ENCODE measurements around the gene IL17RA.

IL17RA gene

DNA sequence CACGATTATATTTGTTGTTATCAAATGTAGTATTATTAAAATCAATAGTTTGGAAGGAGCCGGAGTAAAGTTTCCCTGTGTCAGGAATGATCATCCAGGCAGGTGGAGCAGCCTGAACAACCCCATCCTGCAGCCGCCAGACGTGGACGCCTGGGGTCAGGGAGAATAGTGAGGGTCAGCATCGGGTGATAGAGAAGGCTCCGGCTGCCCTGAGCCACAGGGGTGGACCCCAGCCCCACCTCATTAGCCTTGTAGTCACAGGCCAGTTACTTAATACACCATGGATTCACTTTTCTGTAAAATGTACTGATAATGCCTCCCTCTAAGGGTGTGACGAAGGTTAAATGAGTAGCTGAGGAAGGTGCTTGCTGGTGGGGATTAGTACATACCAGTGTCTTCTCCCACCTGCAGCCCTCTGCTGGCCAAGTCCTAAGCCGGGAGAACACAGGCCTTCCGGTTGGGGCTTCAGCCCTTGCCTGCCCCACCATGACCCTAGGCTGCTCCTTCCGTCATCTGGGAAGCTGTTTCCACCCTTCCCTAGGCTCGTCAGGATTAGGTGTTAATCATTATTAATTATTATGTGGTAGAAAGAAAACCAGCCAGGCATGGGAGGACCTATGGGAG lies 21.5 kb downstream of the IL17RA start:
- no peak for DNase-seq (ENCODE audit: low spot score)

DNA sequence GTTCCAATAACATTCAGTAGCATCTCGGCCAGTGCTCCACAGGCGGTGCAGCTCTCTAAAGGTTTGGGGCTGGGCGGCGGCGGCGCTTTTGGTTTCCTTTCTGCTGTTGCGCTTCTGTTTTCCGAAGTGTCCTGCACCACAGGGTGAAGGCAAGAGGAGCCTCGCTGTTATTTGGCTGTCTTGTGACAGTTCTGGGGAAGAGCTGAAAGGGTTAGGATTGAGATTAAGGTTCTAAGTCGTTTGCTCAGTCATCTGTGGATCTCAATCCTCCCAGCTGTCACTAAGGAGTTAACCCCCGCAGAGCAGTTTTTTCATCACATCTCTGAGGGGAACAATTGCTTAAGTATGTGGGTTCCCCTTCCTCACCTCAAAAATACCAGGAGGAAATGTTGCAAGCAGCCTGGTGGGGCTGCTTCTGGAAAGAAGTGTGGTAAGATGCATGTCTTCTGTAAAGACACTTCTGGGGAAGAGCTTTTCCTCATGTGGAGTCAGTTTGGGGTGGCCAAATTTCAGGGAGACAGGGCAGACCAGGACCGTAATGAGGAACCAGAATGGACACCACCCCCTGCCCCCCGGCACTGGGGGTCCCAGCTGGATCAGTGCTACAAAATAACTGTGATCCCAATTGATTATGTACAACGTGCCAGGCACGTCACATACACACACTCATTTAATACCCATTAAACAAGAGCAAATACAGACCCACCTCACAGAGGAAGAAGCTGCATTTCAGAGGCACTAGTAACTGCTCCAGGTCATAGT lies 22.2 kb downstream of the IL17RA start:
- DNase-seq (ENCODE audit: low spot score): no peak

DNA sequence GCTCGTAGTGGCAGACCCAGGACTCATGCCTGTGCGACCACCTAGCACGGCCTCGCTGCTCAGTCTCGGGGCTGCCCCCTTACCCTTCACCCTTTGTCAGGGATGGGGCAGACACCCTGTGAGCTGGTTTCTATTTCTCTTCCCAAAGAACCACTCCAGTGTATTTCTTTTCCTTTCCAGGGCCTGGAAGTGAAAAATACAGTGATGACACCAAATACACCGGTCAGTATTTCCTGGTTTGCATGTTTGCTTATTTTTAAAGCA lies 22.7 kb downstream of the IL17RA start:
- no peak for DNase-seq (ENCODE audit: low spot score)

DNA sequence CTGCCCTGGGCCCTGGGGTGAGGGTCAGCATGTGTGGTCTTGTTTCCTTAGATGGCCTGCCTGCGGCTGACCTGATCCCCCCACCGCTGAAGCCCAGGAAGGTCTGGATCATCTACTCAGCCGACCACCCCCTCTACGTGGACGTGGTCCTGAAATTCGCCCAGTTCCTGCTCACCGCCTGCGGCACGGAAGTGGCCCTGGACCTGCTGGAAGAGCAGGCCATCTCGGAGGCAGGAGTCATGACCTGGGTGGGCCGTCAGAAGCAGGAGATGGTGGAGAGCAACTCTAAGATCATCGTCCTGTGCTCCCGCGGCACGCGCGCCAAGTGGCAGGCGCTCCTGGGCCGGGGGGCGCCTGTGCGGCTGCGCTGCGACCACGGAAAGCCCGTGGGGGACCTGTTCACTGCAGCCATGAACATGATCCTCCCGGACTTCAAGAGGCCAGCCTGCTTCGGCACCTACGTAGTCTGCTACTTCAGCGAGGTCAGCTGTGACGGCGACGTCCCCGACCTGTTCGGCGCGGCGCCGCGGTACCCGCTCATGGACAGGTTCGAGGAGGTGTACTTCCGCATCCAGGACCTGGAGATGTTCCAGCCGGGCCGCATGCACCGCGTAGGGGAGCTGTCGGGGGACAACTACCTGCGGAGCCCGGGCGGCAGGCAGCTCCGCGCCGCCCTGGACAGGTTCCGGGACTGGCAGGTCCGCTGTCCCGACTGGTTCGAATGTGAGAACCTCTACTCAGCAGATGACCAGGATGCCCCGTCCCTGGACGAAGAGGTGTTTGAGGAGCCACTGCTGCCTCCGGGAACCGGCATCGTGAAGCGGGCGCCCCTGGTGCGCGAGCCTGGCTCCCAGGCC lies 23.7 kb downstream of the IL17RA start:
- DNase-seq (ENCODE audit: low spot score): no peak

DNA sequence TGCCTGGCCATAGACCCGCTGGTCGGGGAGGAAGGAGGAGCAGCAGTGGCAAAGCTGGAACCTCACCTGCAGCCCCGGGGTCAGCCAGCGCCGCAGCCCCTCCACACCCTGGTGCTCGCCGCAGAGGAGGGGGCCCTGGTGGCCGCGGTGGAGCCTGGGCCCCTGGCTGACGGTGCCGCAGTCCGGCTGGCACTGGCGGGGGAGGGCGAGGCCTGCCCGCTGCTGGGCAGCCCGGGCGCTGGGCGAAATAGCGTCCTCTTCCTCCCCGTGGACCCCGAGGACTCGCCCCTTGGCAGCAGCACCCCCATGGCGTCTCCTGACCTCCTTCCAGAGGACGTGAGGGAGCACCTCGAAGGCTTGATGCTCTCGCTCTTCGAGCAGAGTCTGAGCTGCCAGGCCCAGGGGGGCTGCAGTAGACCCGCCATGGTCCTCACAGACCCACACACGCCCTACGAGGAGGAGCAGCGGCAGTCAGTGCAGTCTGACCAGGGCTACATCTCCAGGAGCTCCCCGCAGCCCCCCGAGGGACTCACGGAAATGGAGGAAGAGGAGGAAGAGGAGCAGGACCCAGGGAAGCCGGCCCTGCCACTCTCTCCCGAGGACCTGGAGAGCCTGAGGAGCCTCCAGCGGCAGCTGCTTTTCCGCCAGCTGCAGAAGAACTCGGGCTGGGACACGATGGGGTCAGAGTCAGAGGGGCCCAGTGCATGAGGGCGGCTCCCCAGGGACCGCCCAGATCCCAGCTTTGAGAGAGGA lies 24.5 kb downstream of the IL17RA start:
- DNase-seq (ENCODE audit: low spot score): no peak

DNA sequence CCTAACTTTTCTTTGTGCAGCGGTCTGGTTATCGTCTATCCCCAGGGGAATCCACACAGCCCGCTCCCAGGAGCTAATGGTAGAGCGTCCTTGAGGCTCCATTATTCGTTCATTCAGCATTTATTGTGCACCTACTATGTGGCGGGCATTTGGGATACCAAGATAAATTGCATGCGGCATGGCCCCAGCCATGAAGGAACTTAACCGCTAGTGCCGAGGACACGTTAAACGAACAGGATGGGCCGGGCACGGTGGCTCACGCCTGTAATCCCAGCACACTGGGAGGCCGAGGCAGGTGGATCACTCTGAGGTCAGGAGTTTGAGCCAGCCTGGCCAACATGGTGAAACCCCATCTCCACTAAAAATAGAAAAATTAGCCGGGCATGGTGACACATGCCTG lies 25.2 kb downstream of the IL17RA start:
- no peak for DNase-seq (ENCODE audit: low spot score)

DNA sequence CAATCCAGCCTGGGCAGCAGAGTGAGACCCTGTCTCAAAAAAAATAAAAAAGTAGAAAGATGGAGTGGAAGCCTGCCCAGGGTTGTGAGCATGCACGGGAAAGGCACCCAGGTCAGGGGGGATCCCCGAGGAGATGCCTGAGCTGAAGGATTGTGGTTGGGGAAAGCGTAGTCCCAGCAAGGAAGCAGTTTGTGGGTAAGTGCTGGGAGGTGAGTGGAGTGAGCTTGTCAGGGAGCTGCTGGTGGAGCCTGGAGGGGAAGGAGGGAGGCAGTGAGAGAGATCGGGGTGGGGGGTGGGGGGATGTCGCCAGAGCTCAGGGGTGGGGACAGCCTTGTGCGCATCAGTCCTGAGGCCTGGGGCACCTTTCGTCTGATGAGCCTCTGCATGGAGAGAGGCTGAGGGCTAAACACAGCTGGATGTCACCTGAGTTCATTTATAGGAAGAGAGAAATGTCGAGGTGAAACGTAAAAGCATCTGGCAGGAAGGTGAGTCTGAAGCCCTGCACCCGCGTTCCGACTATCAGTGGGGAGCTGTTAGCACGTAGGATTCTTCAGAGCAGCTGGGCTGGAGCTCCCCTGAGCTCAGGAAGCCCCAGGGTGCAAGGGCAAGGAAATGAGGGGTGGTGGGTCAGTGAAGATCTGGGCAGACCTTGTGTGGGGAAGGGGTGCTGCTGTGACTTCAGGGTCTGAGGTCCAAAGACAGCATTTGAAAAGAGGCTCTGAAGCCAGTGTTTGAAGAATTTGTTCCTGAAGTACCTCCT lies 26.2 kb downstream of the IL17RA start:
- no peak for DNase-seq (ENCODE audit: low spot score)

DNA sequence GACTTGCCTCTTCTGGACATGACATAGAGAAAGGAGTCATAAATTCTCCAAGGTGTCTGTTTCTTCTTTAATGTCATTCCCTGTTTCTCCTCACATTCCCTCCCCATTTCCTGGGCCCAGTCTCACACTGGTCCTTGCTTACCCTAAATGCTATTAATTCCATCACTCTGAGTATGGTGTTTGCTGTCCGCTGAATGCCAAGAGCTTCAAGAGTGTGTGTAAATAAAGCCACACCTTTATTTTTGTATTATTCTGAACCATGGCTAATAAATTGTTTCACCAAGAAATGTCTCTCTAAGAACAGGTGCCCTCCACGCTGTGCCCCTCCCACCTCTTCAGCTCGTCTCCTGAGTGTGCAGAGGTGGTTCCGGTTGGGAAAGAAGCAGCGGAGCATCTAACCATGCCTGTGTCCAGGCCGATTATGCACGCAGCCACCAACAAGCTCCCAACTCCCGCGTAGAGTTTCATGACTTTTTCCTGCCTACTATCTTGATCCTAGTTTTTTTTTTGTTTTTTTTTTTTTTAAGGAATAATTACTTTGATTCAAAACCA lies 27.8 kb downstream of the IL17RA start:
- no peak for DNase-seq (ENCODE audit: low spot score)

DNA sequence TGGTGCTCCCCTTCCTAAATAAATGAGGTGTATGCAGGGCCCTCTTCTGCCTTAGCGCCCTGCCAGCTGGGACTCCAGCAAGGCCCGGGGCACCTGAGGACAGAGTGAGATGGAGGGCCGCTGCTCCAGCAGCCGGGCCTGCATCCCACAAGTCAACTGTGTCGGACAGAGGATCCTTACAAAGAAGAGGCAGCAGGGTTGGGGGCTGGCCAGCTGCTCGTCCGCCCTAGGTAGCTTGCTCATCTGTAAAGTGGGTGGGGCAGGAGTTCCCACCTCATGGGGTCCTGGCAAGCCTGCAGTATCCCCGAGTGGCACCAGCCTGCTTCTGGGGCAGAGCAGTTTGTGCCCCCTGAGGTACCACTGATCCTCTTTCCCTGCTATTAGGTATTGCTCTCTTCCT lies 28.8 kb downstream of the IL17RA start:
- no peak for DNase-seq (ENCODE audit: low spot score)

DNA sequence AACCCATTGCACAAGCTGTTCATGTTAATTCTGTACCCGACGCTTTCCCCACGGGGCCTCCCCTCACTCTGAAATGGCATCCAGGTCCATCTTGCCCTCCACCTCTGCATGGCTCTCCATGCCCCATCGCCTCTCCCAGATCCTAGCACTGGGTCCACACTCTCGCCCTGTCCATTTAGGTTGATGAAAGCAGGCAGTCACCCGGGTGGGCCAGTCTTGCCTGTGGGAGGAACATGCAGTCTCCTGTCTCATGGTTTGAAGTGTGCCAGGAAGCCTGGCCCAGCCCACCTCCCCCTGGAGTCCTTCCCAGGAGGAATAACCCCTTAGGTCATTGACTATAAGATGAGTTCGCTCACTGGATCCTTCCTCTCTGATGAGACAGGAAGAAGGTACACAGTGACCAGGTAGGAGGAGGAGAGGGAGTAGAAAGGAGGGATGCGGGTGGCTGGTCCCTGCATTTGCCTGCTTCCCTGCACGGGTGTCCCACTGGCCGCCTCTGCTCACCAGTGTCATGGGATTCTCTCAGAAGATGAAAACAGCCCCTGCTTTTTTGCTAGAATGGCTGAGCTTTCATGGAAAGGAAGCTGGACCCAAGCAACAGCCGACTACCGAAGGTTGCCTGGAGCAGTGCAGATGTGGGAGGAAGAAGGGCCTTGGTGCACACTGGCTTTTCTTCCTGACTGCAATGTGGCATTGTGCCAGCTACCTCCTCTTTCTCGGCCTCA lies 29.5 kb downstream of the IL17RA start:
- DNase-seq (ENCODE audit: low spot score): no peak

DNA sequence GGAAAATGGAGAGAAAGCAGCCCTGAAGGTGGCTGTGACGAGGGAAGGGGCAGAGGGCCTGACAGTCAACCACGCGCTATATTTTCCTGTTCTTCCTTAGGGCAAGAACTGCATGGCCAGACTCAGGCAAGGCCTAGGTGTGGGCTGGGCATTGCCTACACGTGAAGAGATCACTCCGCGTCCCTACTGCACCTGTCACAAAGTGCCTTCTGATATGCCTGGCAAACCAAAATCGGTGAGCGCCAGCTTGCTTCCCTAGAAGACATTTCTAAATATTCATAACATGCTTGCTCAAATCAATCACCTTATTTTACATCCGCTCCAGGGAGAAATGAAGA lies 30.1 kb downstream of the IL17RA start:
- DNase-seq (ENCODE audit: low spot score): no peak

DNA sequence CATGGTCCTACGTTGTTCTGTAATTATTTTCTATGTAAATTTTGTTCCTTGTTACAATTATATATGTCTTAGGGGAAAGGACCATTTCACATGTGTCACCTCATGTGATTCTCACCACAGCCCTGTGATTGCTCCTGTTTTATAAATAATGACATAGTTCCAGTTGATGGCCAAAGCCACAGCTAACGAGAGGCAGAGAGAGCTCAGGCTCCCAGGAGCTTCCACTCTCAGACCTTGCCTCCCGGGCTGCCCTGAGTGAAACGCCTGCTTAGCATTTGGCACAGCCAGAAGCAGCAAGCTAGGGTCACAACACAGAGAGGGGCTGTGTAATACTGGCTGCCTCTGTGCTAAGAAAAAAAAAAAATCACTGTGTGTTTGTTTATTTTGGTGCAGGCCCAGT lies 30.4 kb downstream of the IL17RA start:
- DNase-seq (ENCODE audit: low spot score): no peak

DNA sequence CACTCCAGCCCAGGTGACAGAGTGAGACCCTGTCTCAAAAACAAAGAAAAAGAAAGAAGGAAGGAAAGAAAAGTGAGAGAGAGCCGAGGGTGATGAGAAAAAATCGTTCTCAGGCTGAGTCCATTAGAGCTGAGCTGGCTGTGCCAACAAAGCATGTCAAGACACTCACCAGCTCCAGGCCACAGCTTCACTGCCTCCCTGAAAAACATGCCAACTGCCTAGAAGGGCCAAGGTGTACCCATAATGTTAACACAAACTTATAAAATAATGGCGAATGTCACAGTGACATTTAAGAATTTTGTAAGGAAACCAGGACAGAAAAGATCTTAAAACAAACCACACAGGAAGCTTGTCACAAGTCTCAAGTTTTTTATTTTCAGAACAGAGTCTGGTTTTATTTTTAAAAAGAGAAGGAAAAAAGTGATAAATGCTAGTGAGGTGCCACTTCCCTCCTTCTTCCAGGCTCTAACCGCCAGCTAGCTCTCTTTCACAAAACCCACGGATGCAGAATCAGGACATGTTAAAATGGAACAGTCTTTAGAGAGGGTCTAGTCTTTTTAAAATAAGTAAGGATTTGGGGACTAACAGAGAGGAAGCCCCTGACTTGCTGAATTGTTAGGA lies 31.3 kb downstream of the IL17RA start:
- DNase-seq (ENCODE audit: low spot score): no peak

DNA sequence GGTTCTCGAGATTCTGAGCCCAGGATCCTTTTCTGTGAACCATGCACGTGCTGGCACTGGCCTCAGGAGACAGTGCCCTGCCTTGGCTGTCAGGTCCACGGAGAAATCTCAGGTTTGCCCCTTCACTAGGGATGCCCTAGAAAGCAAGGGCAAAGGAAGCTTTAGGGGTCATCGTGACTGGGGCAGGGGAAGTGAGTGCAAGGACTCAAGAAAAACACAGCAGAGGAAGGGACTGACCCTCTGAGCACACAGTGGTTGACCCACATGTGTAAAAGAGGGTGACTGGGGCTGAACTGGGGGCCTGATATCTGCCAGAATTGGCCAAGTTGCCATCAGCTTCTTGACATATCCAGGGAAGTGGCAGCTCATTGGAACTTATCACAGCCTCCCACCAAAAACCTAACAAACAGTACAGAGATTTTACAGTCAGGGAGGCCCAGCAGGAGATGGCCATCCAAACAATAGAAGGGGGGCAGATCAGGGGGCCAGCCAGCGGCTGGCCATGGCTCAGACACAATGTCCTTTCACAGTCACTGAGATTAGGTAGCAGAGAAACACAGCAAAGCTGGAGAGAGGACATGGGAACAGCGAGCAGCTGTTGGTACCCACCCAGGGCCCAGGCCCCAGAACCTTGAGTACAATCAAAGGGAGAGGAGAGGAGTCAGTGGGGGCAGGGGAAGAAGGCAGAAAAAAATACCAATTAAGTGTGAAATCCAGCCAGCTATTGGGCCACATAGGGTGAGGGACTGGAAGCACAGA lies 32.0 kb downstream of the IL17RA start:
- DNase-seq (ENCODE audit: low spot score): no peak

DNA sequence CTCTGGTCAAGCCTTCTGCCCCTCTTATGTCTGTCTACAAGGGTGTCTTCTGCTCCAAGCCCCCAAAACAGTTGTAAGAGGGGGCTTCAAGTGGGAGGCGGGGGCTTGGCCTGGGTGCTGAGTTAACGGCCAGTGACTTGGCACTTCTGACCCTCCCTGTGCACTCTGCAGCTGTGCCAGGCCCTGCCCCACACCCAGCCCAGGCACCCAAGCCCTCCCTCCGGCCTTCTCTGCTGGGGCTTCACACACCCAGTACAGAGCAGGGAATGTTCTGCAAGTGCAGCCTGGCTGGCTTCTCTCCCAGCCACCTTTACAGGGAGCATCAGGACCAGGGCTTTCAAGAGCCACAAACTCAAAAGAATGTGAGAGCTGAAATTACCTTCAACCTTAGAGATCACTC lies 32.6 kb downstream of the IL17RA start:
- DNase-seq (ENCODE audit: low spot score): no peak

DNA sequence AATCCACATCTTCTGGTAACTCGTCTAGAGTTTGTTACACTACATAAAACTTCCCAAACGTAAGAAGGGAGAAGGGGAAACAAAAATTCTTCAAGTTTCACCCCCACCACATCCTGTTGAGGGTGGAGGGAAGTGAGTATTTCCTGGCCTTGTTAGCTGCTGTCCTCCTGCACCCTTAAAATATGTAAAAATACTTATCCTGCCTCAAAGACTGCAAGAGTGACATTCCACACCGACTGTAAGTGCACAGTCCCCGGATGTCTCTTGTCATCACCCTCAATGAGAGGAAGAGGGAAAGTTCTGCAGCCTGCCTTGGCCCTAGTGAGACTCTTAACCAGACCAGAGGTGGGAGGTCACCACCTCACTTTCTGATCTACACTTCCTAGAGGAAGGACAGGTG lies 33.1 kb downstream of the IL17RA start:
- no peak for DNase-seq (ENCODE audit: low spot score)

DNA sequence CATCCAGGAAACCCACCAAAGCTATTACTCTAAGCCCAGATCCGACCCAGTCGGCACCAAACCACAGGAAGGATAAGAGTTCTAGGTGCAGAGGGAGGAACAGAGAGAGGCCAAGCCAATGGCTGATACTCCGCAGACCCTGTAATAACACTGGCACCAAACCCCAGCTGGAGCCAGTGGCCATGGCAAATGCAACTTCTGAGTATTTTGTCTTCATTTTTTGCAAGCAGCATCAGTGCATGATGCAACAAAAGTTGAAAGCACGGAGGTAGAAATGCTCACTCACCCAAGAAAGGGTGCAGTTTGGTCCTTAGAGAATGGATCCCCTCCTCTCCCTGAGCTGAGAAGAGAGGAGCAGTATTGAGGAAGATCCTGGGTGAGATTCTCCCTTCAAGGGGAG lies 33.5 kb downstream of the IL17RA start:
- DNase-seq (ENCODE audit: low spot score): no peak

DNA sequence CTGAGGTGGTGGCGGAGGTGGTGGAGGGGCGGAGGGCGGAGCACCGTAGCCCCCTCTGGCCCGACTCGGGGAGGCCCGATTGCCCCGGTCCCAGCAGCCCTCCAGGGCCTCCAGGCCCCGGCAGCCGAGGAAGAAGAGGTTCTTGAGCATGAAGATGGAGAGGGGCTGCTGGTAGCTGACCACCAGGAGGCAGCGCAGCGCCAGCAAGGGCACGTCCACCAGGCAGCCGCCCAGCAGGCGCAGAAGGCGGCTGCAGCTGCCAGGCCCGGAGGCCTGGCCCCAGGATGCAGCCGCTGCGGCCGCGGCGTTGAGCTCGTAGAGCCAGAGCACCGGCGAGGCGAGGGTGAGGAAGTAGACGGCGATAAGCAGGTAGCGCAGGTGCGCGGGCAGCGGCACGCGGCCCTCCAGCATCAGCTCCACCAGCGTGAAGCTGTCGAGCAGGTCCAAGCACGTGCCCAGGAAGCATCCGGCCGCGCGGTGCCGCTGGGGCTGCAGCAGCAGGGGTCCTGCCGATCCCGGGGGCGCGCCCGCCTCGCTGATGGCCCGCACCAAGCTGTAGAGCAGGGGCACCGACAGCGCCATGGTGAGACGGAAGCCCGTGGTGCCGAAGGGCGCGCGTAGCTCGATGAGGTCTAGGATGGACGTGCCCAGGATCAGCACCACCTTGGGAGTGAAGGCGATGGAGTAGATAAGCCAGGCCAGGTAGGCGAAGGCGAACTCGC lies 34.8 kb downstream of the IL17RA start:
- no peak for DNase-seq (ENCODE audit: low spot score)

DNA sequence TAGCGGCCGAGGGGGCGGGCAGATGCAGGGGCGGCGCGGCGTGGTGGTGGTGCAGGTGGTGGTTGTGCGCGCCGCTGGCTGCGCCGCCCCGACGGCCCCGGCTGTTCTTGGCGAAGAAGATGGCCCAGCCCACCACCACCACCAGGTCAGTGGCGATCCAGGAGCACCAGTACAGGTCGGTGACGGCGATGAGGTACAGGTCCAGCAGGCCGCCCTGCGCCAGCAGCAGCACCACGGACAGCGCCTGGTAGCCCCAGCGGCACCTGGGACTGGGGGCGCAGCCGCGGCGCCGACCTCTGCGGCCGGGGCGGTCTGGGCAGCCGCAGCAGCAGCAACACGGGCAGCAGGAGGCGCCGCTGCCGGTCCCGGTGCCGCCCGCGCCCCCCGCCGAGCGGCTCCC lies 35.5 kb downstream of the IL17RA start:
- peak; percentile 81 for DNase-seq (ENCODE audit: low spot score)

Measured in AG08396 (cell line).